ENCODE data around the gene TSEN2.
A peak's percentile ranks its signal among the peaks of the same experiment; 100 is the strongest.
"Not testable (repeated sequence)": the region's sequence is repeated elsewhere in the genome, so short reads cannot be mapped to it uniquely, and the experiment has no call there.

- not testable (repeated sequence) for TF ChIP-seq ZC3H11A (IDR thresholded peaks at IDR 0.05); POLR2A (IDR thresholded peaks at IDR 0.05; ENCODE audit: low read length); SMC3 (IDR thresholded peaks at IDR 0.05); JUNB (IDR thresholded peaks at IDR 0.05); SREBF2 (IDR thresholded peaks at IDR 0.05); RCOR1 (IDR thresholded peaks at IDR 0.05; ENCODE audit: low read depth, low read length); CHD2 (IDR thresholded peaks at IDR 0.05; ENCODE audit: low read length, partially characterized antibody)
- TF ChIP-seq, protein P1, sequence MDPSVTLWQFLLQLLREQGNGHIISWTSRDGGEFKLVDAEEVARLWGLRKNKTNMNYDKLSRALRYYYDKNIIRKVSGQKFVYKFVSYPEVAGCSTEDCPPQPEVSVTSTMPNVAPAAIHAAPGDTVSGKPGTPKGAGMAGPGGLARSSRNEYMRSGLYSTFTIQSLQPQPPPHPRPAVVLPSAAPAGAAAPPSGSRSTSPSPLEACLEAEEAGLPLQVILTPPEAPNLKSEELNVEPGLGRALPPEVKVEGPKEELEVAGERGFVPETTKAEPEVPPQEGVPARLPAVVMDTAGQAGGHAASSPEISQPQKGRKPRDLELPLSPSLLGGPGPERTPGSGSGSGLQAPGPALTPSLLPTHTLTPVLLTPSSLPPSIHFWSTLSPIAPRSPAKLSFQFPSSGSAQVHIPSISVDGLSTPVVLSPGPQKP (IDR thresholded peaks at IDR 0.05; ENCODE audit: low read depth, low read length) = not testable (repeated sequence)
- TF ChIP-seq, protein P2, sequence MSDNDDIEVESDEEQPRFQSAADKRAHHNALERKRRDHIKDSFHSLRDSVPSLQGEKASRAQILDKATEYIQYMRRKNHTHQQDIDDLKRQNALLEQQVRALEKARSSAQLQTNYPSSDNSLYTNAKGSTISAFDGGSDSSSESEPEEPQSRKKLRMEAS (IDR thresholded peaks at IDR 0.05) = not testable (repeated sequence)
- TF ChIP-seq, protein P3, sequence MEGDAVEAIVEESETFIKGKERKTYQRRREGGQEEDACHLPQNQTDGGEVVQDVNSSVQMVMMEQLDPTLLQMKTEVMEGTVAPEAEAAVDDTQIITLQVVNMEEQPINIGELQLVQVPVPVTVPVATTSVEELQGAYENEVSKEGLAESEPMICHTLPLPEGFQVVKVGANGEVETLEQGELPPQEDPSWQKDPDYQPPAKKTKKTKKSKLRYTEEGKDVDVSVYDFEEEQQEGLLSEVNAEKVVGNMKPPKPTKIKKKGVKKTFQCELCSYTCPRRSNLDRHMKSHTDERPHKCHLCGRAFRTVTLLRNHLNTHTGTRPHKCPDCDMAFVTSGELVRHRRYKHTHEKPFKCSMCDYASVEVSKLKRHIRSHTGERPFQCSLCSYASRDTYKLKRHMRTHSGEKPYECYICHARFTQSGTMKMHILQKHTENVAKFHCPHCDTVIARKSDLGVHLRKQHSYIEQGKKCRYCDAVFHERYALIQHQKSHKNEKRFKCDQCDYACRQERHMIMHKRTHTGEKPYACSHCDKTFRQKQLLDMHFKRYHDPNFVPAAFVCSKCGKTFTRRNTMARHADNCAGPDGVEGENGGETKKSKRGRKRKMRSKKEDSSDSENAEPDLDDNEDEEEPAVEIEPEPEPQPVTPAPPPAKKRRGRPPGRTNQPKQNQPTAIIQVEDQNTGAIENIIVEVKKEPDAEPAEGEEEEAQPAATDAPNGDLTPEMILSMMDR (IDR thresholded peaks at IDR 0.05) = not testable (repeated sequence)
- 0 out of 5 replicates have a peak, but pooled peaks of 1 of the 2 experiments have one; percentile 18 for TF ChIP-seq RAD21 (conservative IDR thresholded peaks at IDR 0.05 in 1 of 2, IDR thresholded peaks at IDR 0.05 in 1 of 2)
These were observed 35.7 kb upstream of the TSEN2 start for GRCh38 chr3:12448404-12449202.
